IPS-18c (cell line): Measurements from ENCODE around the gene DNAH5.
"Not testable (repeated sequence)": the region's sequence is repeated elsewhere in the genome, so short reads cannot be mapped to it uniquely, and the experiment has no call there.

Experiments
- H3K4me3 ChIP-seq: 2 replicates; pipeline ENCODE4 v1.7.0; 2013; ENCODE audit warnings: low read depth, mild to moderate bottlenecking, low read length, moderate library complexity; ENCODE audit not compliant: insufficient read depth
- H3K9me3 ChIP-seq: one replicate; pipeline ENCODE4 v1.6.1; 2013; ENCODE audit warnings: mild to moderate bottlenecking, low read length, moderate library complexity; ENCODE audit not compliant: control insufficient read depth, insufficient read depth

The DNAH5 gene

DNA sequence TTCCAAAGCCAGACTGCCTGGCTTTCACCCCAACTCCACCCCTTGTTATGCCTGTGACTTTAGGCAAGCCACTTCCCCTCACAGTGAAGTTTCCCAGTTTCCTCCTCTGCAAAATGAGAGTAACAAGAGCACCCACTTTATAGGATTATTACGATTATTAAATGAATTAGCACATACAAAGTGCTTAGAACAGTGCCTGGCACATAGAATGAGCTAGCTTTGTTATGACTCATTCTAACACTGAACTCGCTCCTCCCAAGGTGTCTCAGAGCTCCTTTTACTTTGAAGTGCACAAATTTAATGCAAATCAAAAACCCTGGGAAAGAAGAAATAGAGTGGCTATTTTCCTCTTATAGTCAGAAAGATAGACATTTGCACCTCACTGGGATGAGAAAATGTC, 34.3 kb downstream of the DNAH5 start:
- Histone ChIP-seq H3K4me3 (no peak overlapping the region), H3K9me3 (no peaks in the 10 kb centered on the region)

DNA sequence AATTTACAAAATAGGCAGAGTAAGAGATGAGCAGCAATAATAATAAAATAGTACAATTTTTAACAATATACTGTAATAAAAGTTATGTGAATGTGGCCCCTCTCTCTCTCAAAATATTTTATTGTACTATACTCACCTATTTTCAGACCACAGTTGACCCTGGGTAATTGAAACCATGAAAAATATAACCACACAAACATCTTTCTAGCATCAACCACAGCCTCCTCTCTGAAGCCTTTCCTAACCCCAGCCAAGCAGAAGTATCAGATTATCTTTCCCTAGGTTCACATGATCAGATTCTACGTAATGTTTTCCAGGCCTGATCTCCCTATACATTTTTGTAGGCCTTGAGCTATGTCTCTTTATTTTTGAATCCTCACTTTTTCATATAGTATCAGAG, 35.2 kb downstream of the DNAH5 start:
- H3K4me3 ChIP-seq, result no peak overlapping the region
- H3K9me3 ChIP-seq, result no peaks in the 10 kb centered on the region

DNA sequence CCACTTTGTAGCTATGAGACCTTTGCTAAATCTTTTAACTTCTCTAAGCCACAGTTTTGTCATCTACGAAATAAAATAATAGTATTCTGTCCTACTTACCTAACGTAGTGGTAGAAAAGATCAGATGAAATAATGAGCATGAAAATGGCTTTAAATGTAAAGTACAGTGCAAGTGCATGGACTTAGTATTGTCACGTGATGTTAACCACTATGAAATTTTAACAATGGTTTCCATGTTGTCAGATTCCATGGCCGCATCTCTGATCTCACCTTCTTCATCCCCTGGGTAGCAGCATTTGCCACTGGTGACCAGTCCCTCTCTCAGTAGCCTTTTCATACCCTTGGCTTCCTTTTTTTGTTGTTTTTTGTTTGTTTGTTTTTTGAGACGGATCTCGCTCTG, 45.9 kb downstream of the DNAH5 start:
- no peaks in the 10 kb centered on the region for H3K9me3 ChIP-seq
- H3K4me3 ChIP-seq, result no peak overlapping the region

DNA sequence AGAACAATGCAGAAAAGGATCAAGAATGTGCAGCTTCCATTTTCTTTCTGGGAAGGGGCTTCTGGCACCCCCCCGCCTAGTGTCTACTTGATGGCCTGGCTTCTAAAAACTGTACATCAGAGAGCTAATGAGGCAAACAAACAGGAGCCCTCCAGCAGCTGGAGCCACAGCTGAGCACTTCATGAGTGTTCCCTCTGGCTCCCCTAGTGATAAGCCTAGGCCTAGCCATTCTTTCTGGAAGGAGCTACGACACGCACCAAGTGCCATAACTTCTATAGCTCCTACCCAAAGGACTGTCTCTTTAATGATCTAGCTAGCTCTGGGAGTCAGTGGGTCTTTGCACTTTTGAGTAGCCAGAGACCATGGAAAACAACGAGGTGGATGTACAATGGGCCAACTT, 66.1 kb downstream of the DNAH5 start:
- Histone ChIP-seq H3K4me3 (no peak overlapping the region), H3K9me3 (no peaks in the 10 kb centered on the region)

DNA sequence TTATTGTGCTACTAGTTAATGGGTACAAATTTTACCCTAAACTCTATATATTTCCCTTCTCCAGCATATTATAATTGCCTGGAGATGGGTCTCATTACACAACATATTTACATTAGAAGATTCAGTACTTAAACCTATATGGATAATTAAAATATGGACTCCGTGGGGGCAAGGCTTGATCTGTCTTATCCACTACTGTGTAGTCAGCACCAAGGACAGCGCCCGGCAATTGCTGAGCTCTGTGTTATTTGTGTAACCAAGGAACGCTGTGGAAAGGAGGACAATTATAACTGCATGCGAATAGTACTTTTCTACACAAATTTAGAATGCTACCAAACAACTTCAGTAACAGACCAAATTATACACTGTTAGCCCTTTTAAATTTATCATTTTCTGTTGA, 77.7 kb downstream of the DNAH5 start:
- peaks cover 2% of the 10 kb centered on the region for H3K9me3 ChIP-seq
- H3K4me3 ChIP-seq, result no peak overlapping the region

DNA sequence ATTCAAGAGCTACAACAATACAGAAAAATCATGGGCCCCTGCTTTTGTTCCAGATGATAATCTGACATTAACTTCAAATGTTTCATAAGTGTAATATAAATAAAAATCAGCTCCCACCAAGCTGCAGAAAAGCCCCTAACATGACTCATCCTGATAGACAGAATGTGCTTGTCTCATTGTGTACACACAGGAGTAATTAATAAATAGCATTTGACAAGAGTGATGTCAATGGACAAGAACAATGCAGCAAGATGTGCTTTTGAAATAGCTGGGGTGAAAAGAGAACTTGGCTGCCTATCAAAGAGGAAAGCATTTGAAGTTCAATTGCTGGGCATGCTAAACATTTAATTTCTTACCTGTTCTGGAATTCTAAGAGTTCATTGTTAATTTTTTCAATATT, 79.2 kb downstream of the DNAH5 start:
- H3K4me3 ChIP-seq, result no peak overlapping the region
- H3K9me3 ChIP-seq, result peaks cover 2% of the 10 kb centered on the region

DNA sequence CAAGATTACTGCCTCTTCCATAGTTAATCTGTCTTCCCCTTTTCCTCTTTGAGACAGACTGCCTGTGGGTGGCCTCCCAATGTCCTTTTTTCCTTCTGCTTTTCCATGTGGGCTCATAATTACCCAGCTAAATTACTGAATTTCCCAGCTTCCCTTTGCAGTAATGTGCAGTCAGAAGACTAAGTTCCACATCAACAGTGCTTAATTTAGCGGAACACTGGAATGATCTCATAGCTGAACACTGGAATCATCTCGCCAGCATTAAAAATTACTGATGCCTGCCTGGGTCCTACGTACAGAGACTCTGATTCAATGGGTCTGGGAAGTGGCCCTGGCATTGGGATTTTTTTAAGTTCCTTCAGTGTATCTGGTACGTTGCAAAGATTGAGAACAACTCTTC, 84.3 kb downstream of the DNAH5 start:
- peaks cover under 1% of the 10 kb centered on the region for H3K9me3 ChIP-seq
- H3K4me3 ChIP-seq, result no peak overlapping the region

DNA sequence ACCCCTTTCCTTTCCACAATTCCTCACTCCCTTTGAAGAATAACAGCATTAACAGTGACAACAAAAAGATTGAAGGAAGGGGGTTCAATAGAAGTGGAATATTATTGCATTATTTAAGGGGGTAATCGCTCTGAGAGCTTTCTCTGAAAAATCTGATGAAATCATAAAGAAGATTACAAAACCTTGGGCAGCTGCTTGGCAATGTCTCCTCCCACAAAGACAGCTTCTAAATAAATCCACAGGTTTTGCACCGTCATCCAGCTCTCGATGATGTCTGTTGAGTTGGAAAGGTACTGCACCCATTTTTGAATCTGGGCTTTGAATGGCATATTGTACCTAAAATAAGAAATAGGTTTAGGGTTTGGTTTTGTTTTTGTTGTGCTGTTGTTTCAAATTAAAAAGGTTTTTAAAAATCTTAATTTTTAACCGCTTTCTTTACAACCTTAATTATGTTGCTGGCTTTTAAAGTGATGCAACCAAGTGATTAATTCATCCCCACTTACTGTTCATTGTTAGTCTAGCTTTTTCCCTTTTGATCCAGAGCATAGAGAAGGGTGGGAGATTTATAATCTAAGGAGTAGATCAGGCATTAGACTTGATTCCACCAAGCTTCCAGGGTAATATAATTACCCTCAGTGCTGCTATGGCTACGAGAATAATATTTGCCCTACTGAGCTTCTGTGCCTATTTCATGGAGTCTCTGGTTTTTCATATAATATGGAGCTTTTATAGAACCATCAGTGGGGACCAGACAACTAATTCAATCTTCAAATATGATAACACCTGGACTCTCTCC, 85.0 kb downstream of the DNAH5 start:
- Histone ChIP-seq H3K4me3 (no peak overlapping the region), H3K9me3 (no peaks in the 10 kb centered on the region)

DNA sequence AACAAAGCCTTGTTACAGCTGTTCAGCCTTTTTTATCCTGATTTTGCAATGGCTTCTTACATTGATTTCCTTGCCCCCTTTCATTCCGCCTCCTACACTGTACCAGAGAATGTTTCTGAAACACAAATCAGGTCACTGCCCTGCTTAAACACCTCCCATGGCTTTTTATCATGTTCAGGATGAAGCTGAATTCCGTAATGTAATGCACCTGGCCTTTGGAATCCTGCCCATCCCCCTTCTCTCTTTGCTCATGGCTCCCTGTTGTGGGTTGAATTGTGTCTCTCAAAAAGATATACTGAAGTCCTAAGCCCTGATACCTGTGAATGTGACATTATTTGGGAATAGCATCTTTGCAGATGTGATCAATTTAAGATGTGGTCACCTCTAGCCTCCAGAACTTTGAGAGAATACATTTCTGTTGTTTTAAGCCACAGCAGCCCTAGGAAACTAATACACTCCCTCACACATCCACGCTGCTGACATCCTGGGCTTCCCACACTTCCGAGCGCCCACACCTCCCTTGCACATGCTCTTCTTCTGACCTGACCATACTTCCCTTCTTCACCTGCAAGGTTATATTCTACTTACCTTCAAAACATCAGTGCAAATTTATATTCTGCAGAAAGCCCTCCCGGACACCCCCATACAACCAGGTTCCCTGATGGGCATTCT, 101.2 kb downstream of the DNAH5 start:
- Histone ChIP-seq H3K9me3 (no peaks in the 10 kb centered on the region), H3K4me3 (no peak overlapping the region)

DNA sequence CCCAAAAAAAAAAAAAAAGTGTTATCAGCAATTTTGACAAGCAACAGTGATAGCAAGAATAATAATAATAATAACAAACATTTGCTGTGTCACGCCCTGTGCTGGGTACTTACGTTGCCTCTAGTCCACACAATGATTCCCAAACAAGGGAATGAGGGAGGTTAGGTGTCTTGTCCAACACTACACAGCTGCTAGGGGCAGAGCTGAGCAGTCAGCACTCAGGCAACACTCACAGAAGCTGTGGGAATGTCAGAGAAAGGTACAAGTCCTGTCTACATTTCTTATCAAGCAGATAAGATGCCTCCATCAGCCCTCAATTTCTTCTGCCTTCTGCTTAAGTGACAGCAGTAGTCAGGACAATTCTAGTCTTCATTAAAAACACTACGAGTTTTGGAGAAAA, 111.0 kb downstream of the DNAH5 start:
- Histone ChIP-seq H3K9me3 (no peaks in the 10 kb centered on the region), H3K4me3 (no peak overlapping the region)

DNA sequence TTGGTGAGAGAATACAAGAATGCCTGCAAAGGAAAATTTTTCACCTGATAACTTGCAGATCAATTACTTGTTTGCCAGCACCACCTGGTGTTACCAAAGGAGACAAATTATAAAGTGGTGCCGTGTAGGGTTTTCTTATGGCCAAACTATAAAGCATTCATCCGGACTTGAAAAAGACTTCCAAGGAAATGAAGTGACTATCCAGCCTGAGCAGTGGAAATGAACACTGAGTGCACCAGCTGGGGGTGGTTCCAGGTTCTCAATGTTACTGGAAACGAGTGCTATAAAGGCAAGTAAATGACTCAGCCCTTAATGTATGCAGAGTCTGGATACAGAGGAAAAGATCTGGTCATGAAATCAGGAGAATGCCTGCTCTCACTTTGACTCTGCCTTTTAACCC, 113.1 kb downstream of the DNAH5 start:
- H3K9me3 ChIP-seq, result no peaks in the 10 kb centered on the region
- no peak overlapping the region for H3K4me3 ChIP-seq

DNA sequence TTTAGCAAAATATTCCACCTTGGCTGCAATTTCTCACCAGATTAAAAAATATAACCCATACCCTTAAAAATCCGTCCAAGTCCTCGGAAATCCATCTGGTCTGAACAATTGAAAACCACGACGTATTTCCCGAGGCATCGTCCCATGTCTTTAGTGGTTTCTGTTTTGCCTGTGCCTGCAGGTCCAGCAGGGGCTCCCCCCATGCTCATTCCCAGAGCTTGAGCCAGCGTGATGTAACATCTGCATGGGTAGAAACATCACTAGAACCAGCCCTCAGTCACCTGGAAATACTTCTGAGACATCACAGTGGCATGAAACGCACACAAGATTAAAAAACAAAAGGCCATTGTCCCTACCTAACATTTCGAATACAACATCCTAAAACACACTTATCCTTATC, 114.0 kb downstream of the DNAH5 start:
- Histone ChIP-seq H3K9me3 (no peaks in the 10 kb centered on the region), H3K4me3 (no peak overlapping the region)

DNA sequence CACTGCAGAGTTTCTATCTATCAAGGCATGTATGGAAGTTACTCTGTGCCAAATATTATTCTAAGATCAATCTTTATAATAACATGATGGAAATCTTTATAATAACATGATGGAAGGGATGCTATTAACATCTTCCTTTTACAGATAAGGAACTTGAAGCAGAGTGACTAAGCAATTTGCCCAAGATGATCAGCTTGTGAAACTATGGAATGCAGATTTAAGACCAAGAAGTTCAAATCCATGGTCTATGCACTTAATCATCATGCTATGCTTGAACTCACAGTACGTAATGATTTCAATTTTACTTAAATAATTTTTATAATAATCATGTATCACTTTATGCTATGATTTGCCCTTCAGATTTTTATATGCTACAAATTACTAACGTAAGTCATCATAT, 123.1 kb downstream of the DNAH5 start:
- Histone ChIP-seq H3K4me3 (no peak overlapping the region), H3K9me3 (no peaks in the 10 kb centered on the region)

DNA sequence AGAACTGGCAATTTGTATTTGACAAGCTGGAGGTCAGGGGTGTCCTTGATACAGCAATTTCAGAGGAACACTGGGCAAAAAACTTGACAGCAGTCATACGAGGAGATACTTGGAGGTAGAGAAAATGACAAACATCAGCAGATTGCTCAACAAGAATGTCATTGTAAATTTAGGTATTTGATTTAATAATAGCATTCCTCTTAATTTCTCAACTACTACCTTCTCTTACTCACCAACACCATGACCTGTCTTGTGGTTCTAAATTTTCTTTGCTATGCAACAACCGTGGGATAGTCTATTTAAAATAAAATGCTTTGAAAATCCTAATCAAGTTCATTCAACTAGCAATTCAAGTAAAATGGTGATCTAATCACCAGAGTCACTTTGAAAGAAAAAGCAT, 128.4 kb downstream of the DNAH5 start:
- Histone ChIP-seq H3K4me3 (no peak overlapping the region), H3K9me3 (no peaks in the 10 kb centered on the region)

DNA sequence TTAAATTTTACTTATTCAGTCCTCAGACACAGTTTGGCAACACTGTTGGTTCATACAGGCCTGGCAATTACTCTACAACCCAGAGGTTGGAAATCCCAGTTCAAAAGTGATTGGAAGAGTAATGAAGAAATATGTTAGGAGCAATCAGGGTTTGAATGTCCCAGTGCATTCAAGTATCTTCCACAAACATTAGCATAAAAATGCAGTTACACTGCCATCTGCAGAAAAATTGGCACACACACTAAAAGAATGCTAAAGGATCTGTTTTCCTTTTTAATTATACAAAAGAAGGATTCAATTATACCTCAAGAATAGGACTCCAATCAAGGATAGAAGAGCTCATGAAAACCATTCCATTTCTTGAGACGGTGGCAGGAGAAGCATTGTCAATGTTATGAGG, 130.2 kb downstream of the DNAH5 start:
- no peak overlapping the region for H3K4me3 ChIP-seq
- no peaks in the 10 kb centered on the region for H3K9me3 ChIP-seq

DNA sequence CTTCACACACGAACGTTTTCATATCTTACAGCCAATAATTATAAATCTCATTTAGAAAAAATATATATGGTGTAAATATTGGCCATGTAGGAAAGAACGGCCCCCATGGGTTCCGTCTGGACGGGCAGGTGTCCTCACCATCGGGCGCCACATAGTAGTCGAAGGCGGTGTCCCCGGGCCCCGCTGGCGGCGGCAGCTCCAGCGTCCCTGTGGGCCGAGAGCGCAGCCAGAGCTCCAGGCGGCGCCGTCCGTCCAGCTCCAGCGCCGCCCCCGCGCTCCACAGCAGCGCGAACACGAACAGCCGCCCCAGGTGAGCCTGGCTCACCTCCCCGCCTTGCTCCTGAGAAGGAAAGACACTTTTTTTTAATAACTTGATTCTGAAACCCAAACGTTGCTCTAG, 134.6 kb downstream of the DNAH5 start:
- Histone ChIP-seq H3K9me3 (no peaks in the 10 kb centered on the region), H3K4me3 (no peak overlapping the region)

DNA sequence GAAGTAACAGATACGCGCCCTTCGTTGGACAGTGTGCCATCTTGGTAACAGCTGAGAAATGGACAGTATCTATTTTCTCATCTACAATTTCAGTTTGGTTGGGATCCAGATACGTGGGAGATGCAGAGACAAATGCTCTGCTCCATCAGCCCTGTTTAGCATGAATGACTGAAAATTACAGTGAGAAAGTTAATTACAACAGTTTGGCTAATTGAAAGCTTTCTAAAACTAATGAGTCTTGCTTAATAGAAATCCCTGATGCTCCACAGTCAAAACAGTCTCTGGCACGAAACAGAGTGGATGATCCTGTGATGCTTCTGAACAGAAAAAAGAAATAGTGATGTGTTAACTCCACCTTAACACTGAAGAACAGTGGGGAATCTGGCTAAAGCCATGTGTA, 140.2 kb downstream of the DNAH5 start:
- Histone ChIP-seq H3K4me3 (no peak overlapping the region), H3K9me3 (peaks cover 2% of the 10 kb centered on the region)

DNA sequence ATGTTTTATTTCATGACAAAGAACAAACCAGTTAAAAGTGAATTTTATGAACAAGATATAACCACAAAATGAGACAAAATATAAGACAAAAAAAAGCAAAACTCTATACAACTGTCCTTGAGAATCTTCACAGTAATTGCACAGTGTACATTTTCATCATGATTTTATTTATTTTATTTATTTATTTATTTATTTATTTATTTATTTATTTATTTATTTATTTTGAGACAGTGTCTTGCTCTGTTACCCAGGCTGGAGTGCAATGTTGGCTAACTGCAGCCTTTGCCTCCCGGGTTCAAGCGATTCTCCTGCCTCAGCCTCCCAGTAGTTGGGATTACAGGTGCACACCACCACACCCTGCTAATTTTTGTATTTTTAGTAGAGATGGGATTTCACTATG, 145.9 kb downstream of the DNAH5 start:
- H3K4me3 ChIP-seq, H3K9me3 ChIP-seq: not testable (repeated sequence)
